SU-DHL-6 (cell line): Measurements from ENCODE around the gene PLPP1.

Experiments used
- CTCF ChIP-seq: fragments of 200-600 bp; sonication (generic); IDR thresholded peaks from one replicate; pipeline ENCODE4 v1.5.1; 2017; ENCODE audit warnings: antibody characterized with exemption, mild to moderate bottlenecking, low read length, moderate library complexity; ENCODE audit not compliant: insufficient read depth, poor library complexity, severe bottlenecking
- EZH2phosphoT487 ChIP-seq: fragments of 200-600 bp; sonication (generic), shearing (Covaris generic); conservative IDR thresholded peaks from 2 replicates; pipeline ENCODE4 v1.6.1; 2018; ENCODE audit warnings: mild to moderate bottlenecking, antibody characterized with exemption, low read length, moderate library complexity, mixed read lengths

GRCh38 chr5:55463613-55464012 is 71.2 kb downstream of the PLPP1 start:
- TF ChIP-seq CTCF (no peak), EZH2phosphoT487 (no peak)
